Prostate gland (tissue), 2 donors: ENCODE data around the gene FAM53B. TPM values are rescaled to one million over a fixed set of nuclear protein-coding genes. Genes with fewer than 3 reads are reported as not detected.

ENCODE experiments used
- DNase-seq: peaks from one replicate; pipeline ENCODE4 v3.0.0-alpha.2; 2019; ENCODE audit warnings: low spot score
- H3K27ac ChIP-seq, 2 donors: fragments of 200-600 bp; sonication (generic); 2 replicates each; pipeline ENCODE4 v1.5.1; 2017 to 2019
- H3K27me3 ChIP-seq: fragments of 200-600 bp; sonication (generic); replicated peaks from 2 replicates; pipeline ENCODE4 v1.5.1; 2019; ENCODE audit not compliant: insufficient read depth
- H3K36me3 ChIP-seq, 2 donors: fragments of 200-600 bp; sonication (generic); 1 replicate in 1 of 2; 2 replicates in 1 of 2; pipeline versions ENCODE4 v1.5.1 to v1.8.1; 2017 to 2019
- H3K4me1 ChIP-seq: fragments of 200-600 bp; sonication (generic); replicated peaks from 2 replicates; pipeline ENCODE4 v1.5.1; 2019
- H3K4me3 ChIP-seq, 2 donors: fragments of 200-600 bp; sonication (generic); 2 replicates each; pipeline ENCODE4 v1.5.1; 2017 to 2019
- H3K9me3 ChIP-seq: fragments of 200-600 bp; sonication (generic); 2 replicates; pipeline ENCODE4 v1.5.1; 2017
- CTCF ChIP-seq, 4 experiments: fragments of 200-600 bp in 2 of 4; fragments of 450-650 bp in 2 of 4; sonication (generic) in 2 of 4; IDR thresholded peaks; 1 replicate in 3 of 4; 2 replicates in 1 of 4; pipeline ENCODE4 v1.5.1; 2016 to 2019; ENCODE audit warnings: antibody characterized with exemption in 4 of 4, mild to moderate bottlenecking in 2 of 4, moderate library complexity in 2 of 4
- POLR2A ChIP-seq: fragments of 450-650 bp; IDR thresholded peaks from one replicate; pipeline ENCODE4 v1.6.1; 2016; ENCODE audit warnings: antibody characterized with exemption, mild to moderate bottlenecking
- POLR2AphosphoS5 ChIP-seq: sonication (generic); formaldehyde crosslinking; IDR thresholded peaks from one replicate; pipeline ENCODE4 v1.6.1; 2017; ENCODE audit warnings: antibody characterized with exemption
- WGBS: methylation state at CpG from one replicate; pipeline ENCODE4 v1.1.5; 2018; 5-methylcytosine and 5-hydroxymethylcytosine counted together
- intact Hi-C: fragments of 100-400 bp; cut with DNase I; formaldehyde crosslinking; loops from one replicate; pipeline ENCODE4 v1.14.2; 2022
- total RNA-seq, 2 donors: library from RNA; depleted of rRNA; stranded (reverse); fragments of >200 nt; gene quantifications; one replicate each; pipeline ENCODE4 v1.1.0, GENCODE V29; 2016

The FAM53B gene
- total RNA-seq, 2 donors from 2014 or later: 28.9 to 101 TPM

GRCh38 chr10:124709861-124710260 is 34.3 kb downstream of the FAM53B start:
- TF ChIP-seq POLR2A (peak; percentile 41), CTCF (IDR thresholded peaks at IDR 0.05) (no peak), POLR2AphosphoS5 (no peak)
- no peak for DNase-seq
- Histone ChIP-seq H3K27me3 (no peaks in the 10 kb centered on the region), H3K9me3 (no peaks in the 10 kb centered on the region), H3K4me1 (peaks cover 23% of the 10 kb centered on the region), H3K4me3 (no peak overlapping the region), H3K36me3 (no peaks in the 10 kb centered on the region), H3K27ac (peak overlapping the region in 1 of 2 donors; percentile 22)
- intact Hi-C loops: no loop called here
- WGBS: 61% methylated on average over 10 of the region's 10 CpGs

- intact Hi-C loops: no loop called here
- 64% methylated on average over 10 of the region's 11 CpGs for WGBS
- H3K4me1 ChIP-seq: peaks cover 23% of the 10 kb centered on the region
- TF ChIP-seq POLR2A: no peak
- TF ChIP-seq POLR2AphosphoS5: no peak
- TF ChIP-seq CTCF (IDR thresholded peaks at IDR 0.05): no peak
- peak overlapping the region; percentile 12 to 43 for H3K27ac ChIP-seq
- H3K36me3 ChIP-seq: no peaks in the 10 kb centered on the region
- no peak overlapping the region for H3K4me3 ChIP-seq
- H3K27me3 ChIP-seq: no peaks in the 10 kb centered on the region
- DNase-seq: no peak
- no peaks in the 10 kb centered on the region for H3K9me3 ChIP-seq
These were observed 35.2 kb downstream of the FAM53B start for GRCh38 chr10:124708922-124709520.

GRCh38 chr10:124708246-124708779 is 35.9 kb downstream of the FAM53B start:
- TF ChIP-seq POLR2AphosphoS5 (peak; percentile 15), CTCF (IDR thresholded peaks at IDR 0.05) (no peak), POLR2A (no peak)
- no peak for DNase-seq
- Histone ChIP-seq H3K4me1 (peaks cover 23% of the 10 kb centered on the region), H3K27me3 (no peaks in the 10 kb centered on the region), H3K4me3 (no peak overlapping the region), H3K36me3 (no peaks in the 10 kb centered on the region), H3K27ac (peak overlapping the region; percentile 12 to 43), H3K9me3 (no peaks in the 10 kb centered on the region)
- intact Hi-C loops: no loop called here
- 22% methylated on average over 9 of the region's 9 CpGs for WGBS

GRCh38 chr10:124707551-124707950 is 36.6 kb downstream of the FAM53B start:
- peaks cover 23% of the 10 kb centered on the region for H3K4me1 ChIP-seq
- no peak for DNase-seq
- H3K9me3 ChIP-seq: no peaks in the 10 kb centered on the region
- 82% methylated on average over 8 of the region's 8 CpGs for WGBS
- TF ChIP-seq POLR2AphosphoS5 (no peak), POLR2A (no peak), CTCF (IDR thresholded peaks at IDR 0.05) (no peak)
- peak overlapping the region; percentile 25 to 43 for H3K27ac ChIP-seq
- H3K36me3 ChIP-seq: no peaks in the 10 kb centered on the region
- no peaks in the 10 kb centered on the region for H3K27me3 ChIP-seq
- intact Hi-C loops: no loop called here
- no peak overlapping the region for H3K4me3 ChIP-seq

GRCh38 chr10:124707144-124707467 is 37.1 kb downstream of the FAM53B start:
- intact Hi-C loops: no loop called here
- no peaks in the 10 kb centered on the region for H3K36me3 ChIP-seq
- DNase-seq: no peak
- 32% methylated on average over 3 of the region's 3 CpGs for WGBS
- H3K27ac ChIP-seq: peak overlapping the region in 1 of 2 donors; percentile 25
- H3K9me3 ChIP-seq: no peaks in the 10 kb centered on the region
- no peak overlapping the region for H3K4me3 ChIP-seq
- peaks cover 23% of the 10 kb centered on the region for H3K4me1 ChIP-seq
- H3K27me3 ChIP-seq: no peaks in the 10 kb centered on the region
- TF ChIP-seq POLR2AphosphoS5 (no peak), CTCF (IDR thresholded peaks at IDR 0.05) (no peak), POLR2A (no peak)
